CD4-positive, alpha-beta T cell treated with Interleukin-15 for 4 hours (primary cell): Measurements from ENCODE around the gene FUT6.
"Not testable (repeated sequence)": the region's sequence is repeated elsewhere in the genome, so short reads cannot be mapped to it uniquely, and the experiment has no call there.

Experiments
- DNase-seq: peaks from one replicate; pipeline ENCODE4 v3.0.0-alpha.2; 2020; ENCODE audit warnings: low spot score

The FUT6 gene

GRCh38 chr19:5839065-5840017 lies at the start of gene FUT6:
Gene FUT6 (minus strand): TSS chr19:5839702. CDS start chr19:5832567, 7,135 bp downstream.
- no peak for DNase-seq

GRCh38 chr19:5884065-5884811 lies 44.7 kb upstream of the FUT6 start:
- DNase-seq, result not testable (repeated sequence)

- DNase-seq, result not testable (repeated sequence)
These were observed 43.8 kb upstream of the FUT6 start for GRCh38 chr19:5883157-5883873.

- DNase-seq, result no peak
These were observed 43.0 kb upstream of the FUT6 start for GRCh38 chr19:5882421-5882968.

- no peak for DNase-seq
These were observed 42.2 kb upstream of the FUT6 start for GRCh38 chr19:5881543-5882299.

- DNase-seq, result no peak
These were observed 41.1 kb upstream of the FUT6 start for GRCh38 chr19:5880604-5881078.

GRCh38 chr19:5880196-5880595 lies 40.7 kb upstream of the FUT6 start:
- DNase-seq, result no peak

- no peak for DNase-seq
These were observed 38.4 kb upstream of the FUT6 start for GRCh38 chr19:5877882-5878281.

- no peak for DNase-seq
These were observed 37.9 kb upstream of the FUT6 start for GRCh38 chr19:5877427-5877826.

GRCh38 chr19:5874496-5874895 lies 35.0 kb upstream of the FUT6 start:
- DNase-seq, result not testable (repeated sequence)

GRCh38 chr19:5873617-5874199 lies 34.2 kb upstream of the FUT6 start:
- DNase-seq, result no peak

GRCh38 chr19:5870986-5871394 lies 31.5 kb upstream of the FUT6 start:
- no peak for DNase-seq

GRCh38 chr19:5867201-5868136 lies 28.0 kb upstream of the FUT6 start:
- no peak for DNase-seq

- DNase-seq, result no peak
These were observed 26.3 kb upstream of the FUT6 start for GRCh38 chr19:5865772-5866171.

GRCh38 chr19:5864725-5865486 lies 25.4 kb upstream of the FUT6 start:
- no peak for DNase-seq

GRCh38 chr19:5864013-5864720 lies 24.7 kb upstream of the FUT6 start:
- no peak for DNase-seq

GRCh38 chr19:5863030-5863665 lies 23.6 kb upstream of the FUT6 start:
- DNase-seq, result no peak
